H1 (cell line): ENCODE data around the gene LIPI. TPM values are rescaled to one million over a fixed set of nuclear protein-coding genes. Genes with fewer than 3 reads are reported as not detected.

Experiments
- CTCF ChIA-PET: fragments of 300-600 bp; sonication (Branson Sonifier 250); formaldehyde crosslinking; loops from one replicate; lab custom pipeline; 2021; ENCODE audit not compliant: partially characterized antibody; lab: Charles Lee
- POLR2A ChIA-PET: fragments of 300-600 bp; sonication (Branson Sonifier 250); formaldehyde crosslinking; loops from one replicate; lab custom pipeline; 2021; ENCODE audit warnings: inconsistent platforms; ENCODE audit not compliant: partially characterized antibody; lab: Charles Lee
- DNase-seq, 2 experiments: peaks; one replicate each; pipeline versions ENCODE4 v3.0.0 to v3.0.0-alpha.2; 2010 to 2022; ENCODE audit warnings: low spot score in 2 of 2, low read depth in 1 of 2, mixed read lengths in 1 of 2
- FAIRE-seq: peaks from 2 replicates; lab custom pipeline; 2011; peaks lifted over from hg19 to GRCh38; lab: Jason Lieb, UNC
- H2AFZ ChIP-seq: 2 replicates; pipeline ENCODE4 v1.8.1; 2012; ENCODE audit warnings: low read length, inconsistent platforms
- H2AK5ac ChIP-seq: 2 replicates; pipeline ENCODE4 v1.6.1; 2013; ENCODE audit warnings: low read depth, low read length
- H2BK120ac ChIP-seq: replicated peaks from 2 replicates; pipeline ENCODE3; 2013; ENCODE audit warnings: low read depth, low read length, inconsistent platforms
- H2BK12ac ChIP-seq: 2 replicates; pipeline ENCODE4 v1.6.1; 2013; ENCODE audit warnings: low read depth, low read length
- H2BK15ac ChIP-seq: 2 replicates; pipeline ENCODE4 v1.6.1; 2013; ENCODE audit warnings: low read length
- H2BK20ac ChIP-seq: 2 replicates; pipeline ENCODE4 v1.6.1; 2013; ENCODE audit warnings: low read length
- H2BK5ac ChIP-seq: 2 replicates; pipeline ENCODE4 v1.6.1; 2013; ENCODE audit warnings: low read depth, low read length
- H3K14ac ChIP-seq: 2 replicates; pipeline ENCODE4 v1.6.1; 2013; ENCODE audit warnings: inconsistent platforms; ENCODE audit not compliant: insufficient read length
- H3K18ac ChIP-seq: 2 replicates; pipeline ENCODE4 v1.6.1; 2013; ENCODE audit warnings: low read length; ENCODE audit errors: extremely low read depth
- H3K23ac ChIP-seq: 2 replicates; pipeline ENCODE4 v1.6.1; 2013; ENCODE audit warnings: inconsistent platforms; ENCODE audit not compliant: insufficient read length
- H3K23me2 ChIP-seq: 2 replicates; pipeline ENCODE4 v1.6.1; 2013; ENCODE audit warnings: low read depth, low read length
- H3K27ac ChIP-seq: 2 replicates; pipeline ENCODE4 v1.6.1; 2011; ENCODE audit warnings: low read depth, low read length, inconsistent platforms
- H3K27me3 ChIP-seq, 4 experiments: replicated peaks in 1 of 4; 1 replicate in 1 of 4; 2 replicates in 3 of 4; pipeline versions ENCODE4 v1.6.1 to v1.8.1; 2011 to 2013; ENCODE audit warnings: low read length in 3 of 4, mild to moderate bottlenecking in 3 of 4, inconsistent platforms in 2 of 4, mixed read lengths in 2 of 4, moderate library complexity in 1 of 4; ENCODE audit not compliant: control insufficient read depth in 3 of 4, insufficient read depth in 3 of 4; ENCODE audit errors: extremely low read depth in 1 of 4
- H3K36me3 ChIP-seq, 4 experiments: 2 replicates each; pipeline versions ENCODE4 v1.6.1 to v1.8.1; 2011 to 2013; ENCODE audit warnings: mild to moderate bottlenecking in 4 of 4, low read length in 3 of 4, moderate library complexity in 2 of 4, control low read depth in 1 of 4, inconsistent platforms in 1 of 4; ENCODE audit not compliant: insufficient read depth in 4 of 4, control insufficient read depth in 2 of 4
- H3K4ac ChIP-seq: replicated peaks from 2 replicates; pipeline ENCODE3; 2013; ENCODE audit warnings: low read length, low read depth, mixed read lengths, inconsistent platforms; ENCODE audit not compliant: insufficient read length
- H3K4me1 ChIP-seq, 4 experiments: replicated peaks in 1 of 4; 1 replicate in 1 of 4; 2 replicates in 3 of 4; pipeline versions ENCODE4 v1.6.1 to v1.8.1; 2011 to 2013; ENCODE audit warnings: low read length in 3 of 4, inconsistent platforms in 2 of 4, mixed read lengths in 1 of 4; ENCODE audit not compliant: insufficient read depth in 4 of 4, control insufficient read depth in 3 of 4
- H3K4me2 ChIP-seq, 2 experiments: 2 replicates each; pipeline versions ENCODE4 v1.6.1 to v1.8.1; 2011 to 2013; ENCODE audit warnings: low read depth in 2 of 2, low read length in 2 of 2, control low read depth in 1 of 2, inconsistent platforms in 1 of 2, mild to moderate bottlenecking in 1 of 2; ENCODE audit not compliant: insufficient read depth in 1 of 2
- H3K4me3 ChIP-seq, 4 experiments: fragments of 200-600, 300-600 bp in 1 of 4; sonication (generic), shearing (Covaris generic), sonication (Bioruptor Twin) in 1 of 4; 2 replicates each; pipeline versions ENCODE4 v1.5.1 to v1.8.1; 2011 to 2016; ENCODE audit warnings: low read length in 4 of 4, low read depth in 3 of 4, control low read depth in 2 of 4, inconsistent platforms in 2 of 4, mild to moderate bottlenecking in 2 of 4, mixed read lengths in 1 of 4, moderate library complexity in 1 of 4; ENCODE audit not compliant: insufficient read depth in 2 of 4; ENCODE audit errors: extremely low read depth in 1 of 4
- H3K56ac ChIP-seq: replicated peaks from 2 replicates; pipeline ENCODE3; 2013; ENCODE audit warnings: low read depth, mild to moderate bottlenecking, mixed read lengths, low read length, inconsistent platforms; ENCODE audit not compliant: insufficient read length
- H3K79me1 ChIP-seq: 2 replicates; pipeline ENCODE4 v1.6.1; 2013; ENCODE audit warnings: low read depth, low read length, control low read depth
- H3K79me2 ChIP-seq, 2 experiments: 2 replicates each; pipeline versions ENCODE4 v1.6.1 to v1.8.1; 2012 to 2013; ENCODE audit warnings: low read length in 2 of 2, mild to moderate bottlenecking in 2 of 2, inconsistent platforms in 1 of 2; ENCODE audit not compliant: insufficient read depth in 2 of 2, control insufficient read depth in 1 of 2
- H3K9ac ChIP-seq, 4 experiments: replicated peaks in 1 of 4; 1 replicate in 1 of 4; 2 replicates in 3 of 4; pipeline versions ENCODE4 v1.6.1 to v1.8.1; 2011 to 2013; ENCODE audit warnings: low read depth in 3 of 4, low read length in 3 of 4, control low read depth in 2 of 4, mild to moderate bottlenecking in 2 of 4, moderate library complexity in 2 of 4, inconsistent platforms in 1 of 4; ENCODE audit errors: extremely low read depth in 1 of 4
- H3K9me3 ChIP-seq, 2 experiments: 2 replicates each; pipeline versions ENCODE4 v1.6.1 to v1.8.1; 2012 to 2013; ENCODE audit warnings: mild to moderate bottlenecking in 2 of 2, moderate library complexity in 2 of 2, control low read depth in 1 of 2, inconsistent platforms in 1 of 2, low read depth in 1 of 2, low read length in 1 of 2, mixed read lengths in 1 of 2; ENCODE audit not compliant: insufficient read depth in 2 of 2
- H4K20me1 ChIP-seq, 2 experiments: replicated peaks in 1 of 2; 2 replicates each; pipeline versions ENCODE3 to v1.8.1; 2011 to 2013; ENCODE audit warnings: inconsistent platforms in 2 of 2, low read length in 2 of 2, mild to moderate bottlenecking in 1 of 2; ENCODE audit not compliant: insufficient read depth in 2 of 2, control insufficient read depth in 1 of 2
- H4K5ac ChIP-seq: 2 replicates; pipeline ENCODE4 v1.6.1; 2013; ENCODE audit warnings: low read length, low read depth, mixed read lengths, inconsistent platforms; ENCODE audit not compliant: insufficient read length
- H4K8ac ChIP-seq: 2 replicates; pipeline ENCODE4 v1.8.0; 2013; ENCODE audit warnings: mild to moderate bottlenecking, moderate library complexity, low read length, inconsistent platforms; ENCODE audit not compliant: insufficient read depth; ENCODE audit errors: extremely low read depth
- H4K91ac ChIP-seq: replicated peaks from 2 replicates; pipeline ENCODE3; 2013; ENCODE audit warnings: low read length, mixed read lengths, inconsistent platforms; ENCODE audit not compliant: insufficient read length
- ATF3 ChIP-seq: IDR thresholded peaks from 2 replicates; pipeline ENCODE4 v1.6.1; 2011; ENCODE audit warnings: low read depth, mild to moderate bottlenecking, low read length; ENCODE audit not compliant: insufficient read depth
- BACH1 ChIP-seq: IDR thresholded peaks from 2 replicates; pipeline ENCODE4 v1.6.1; 2012; ENCODE audit warnings: low read length, improper control_type of control experiment
- BRCA1 ChIP-seq: IDR thresholded peaks from 2 replicates; pipeline ENCODE4 v1.6.1; 2012; ENCODE audit warnings: low read depth, low read length, improper control_type of control experiment
- CREB1 ChIP-seq: IDR thresholded peaks from 2 replicates; pipeline ENCODE4 v1.6.1; 2012; ENCODE audit warnings: inconsistent platforms
- CTCF ChIP-seq, 3 experiments: IDR thresholded peaks; 1 replicate in 2 of 3; 2 replicates in 1 of 3; pipeline versions ENCODE4 v1.5.1 to v1.6.1; 2011; ENCODE audit warnings: low read length in 3 of 3, mild to moderate bottlenecking in 3 of 3, inconsistent platforms in 2 of 3, low read depth in 1 of 3, moderate library complexity in 1 of 3; ENCODE audit not compliant: insufficient read depth in 1 of 3; ENCODE audit errors: control extremely low read depth in 1 of 3
- GTF2F1 ChIP-seq: IDR thresholded peaks from 2 replicates; pipeline ENCODE4 v1.6.1; 2012; ENCODE audit warnings: low read depth, low read length, improper control_type of control experiment, borderline replicate concordance
- RBBP5 ChIP-seq: IDR thresholded peaks from 2 replicates; pipeline ENCODE4 v1.7.1; 2012; ENCODE audit warnings: low read depth, mild to moderate bottlenecking, inconsistent platforms, low read length, moderate library complexity, borderline replicate concordance
- TBP ChIP-seq: IDR thresholded peaks from 2 replicates; pipeline ENCODE4 v1.6.1; 2011; ENCODE audit warnings: low read depth, low read length, improper control_type of control experiment
- USF2 ChIP-seq: IDR thresholded peaks from 2 replicates; pipeline ENCODE4 v1.6.1; 2011; ENCODE audit warnings: low read length, improper control_type of control experiment
- WGBS, 2 experiments: shearing (Covaris generic) in 1 of 2; methylation state at CpG; one replicate each; pipeline versions ENCODE4 v1.1.6 to v1.1.7; 2013 to 2015; ENCODE audit warnings: low lambda C conversion rate in 2 of 2, mixed read lengths in 2 of 2, inconsistent platforms in 1 of 2, low coverage in 1 of 2, missing lambda C conversion rate in 1 of 2; ENCODE audit not compliant: insufficient replicate concordance in 2 of 2, insufficient coverage in 1 of 2, insufficient read length in 1 of 2; ENCODE audit errors: extremely low coverage in 1 of 2, missing lambda C conversion rate in 1 of 2; 5-methylcytosine and 5-hydroxymethylcytosine counted together
- polyA plus RNA-seq, 7 experiments: library from polyadenylated mRNA; depleted of rRNA in 3 of 7; stranded (reverse) in 5 of 7; unstranded in 2 of 7; fragments of >200 nt in 5 of 7; fragments of 200-250 nt in 2 of 7; gene quantifications; 1 replicate in 5 of 7; 2 replicates in 1 of 7; 4 replicates in 1 of 7; pipeline versions ENCODE4 v1.2.1 to v1.2.3, GENCODE V29; 2011 to 2013; ENCODE audit warnings: missing spikeins in 2 of 7, mixed read lengths in 2 of 7
- total RNA-seq: library from RNA; stranded (reverse); fragmentation: NEBNext Ultra II Directional; extraction: Animal tissue kit (Norgen Biotek cat#: 25700); gene quantifications from 2 replicates; pipeline ENCODE4 v1.2.1, GENCODE V29; 2021

The LIPI gene
- total and polyA plus RNA-seq, 2 of the 8 experiments (the other 6 are each of a cell fraction or from before 2014, with no cell fraction given), result not detected

GRCh38 chr21:14096577-14096976, 114.2 kb downstream of the LIPI start:
- Histone ChIP-seq H3K23me2 (peaks cover 6% of the 10 kb centered on the region; the same call in 1 of the 2 replicates), H4K91ac (no peak overlapping the region), H4K20me1 (peaks cover 0 to 4% of the 10 kb centered on the region in 2 experiments), H3K27ac (no peak overlapping the region), H3K79me2 (no peaks in the 10 kb centered on the region), H2AFZ (no peak overlapping the region), H3K27me3 (no peaks in the 10 kb centered on the region), H3K9me3 (no peaks in the 10 kb centered on the region), H3K23ac (no peak overlapping the region), H3K4me2 (no peak overlapping the region), H2AK5ac (no peak overlapping the region), H4K5ac (no peak overlapping the region), H3K4ac (no peak overlapping the region), H3K14ac (no peak overlapping the region), H2BK5ac (no peak overlapping the region), H2BK12ac (no peak overlapping the region), H3K79me1 (no peaks in the 10 kb centered on the region), H2BK120ac (no peak overlapping the region), H4K8ac (no peak overlapping the region), H3K56ac (no peak overlapping the region), H2BK15ac (no peak overlapping the region), H3K9ac (no peak overlapping the region), H3K18ac (no peak overlapping the region), H3K4me1 (no peaks in the 10 kb centered on the region), H3K36me3 (peaks cover 0 to 13% (median 5%) of the 10 kb centered on the region in 4 experiments; a peak in 2 of 8 replicates), H3K4me3 (no peak overlapping the region), H2BK20ac (no peak overlapping the region)
- POLR2A ChIA-PET, result no interaction called here
- WGBS, 2 experiments, result 93% methylated on average over 6 of the region's 6 CpGs; no CpG with 5 or more reads in 1 of the 2 experiments
- no peak for DNase-seq
- CTCF ChIA-PET, result interaction anchor here (0.6 kb wide), 1 partner anchor 18 kb away, joined by 4 read pairs; no protein-coding TSS in a partner anchor
- TF ChIP-seq BACH1 (no peak), CTCF (IDR thresholded peaks at IDR 0.05; ENCODE audit: control extremely low read depth in 1 of 3, insufficient read depth in 1 of 3, low read depth in 1 of 3, low read length in 3 of 3) (no peak), CREB1 (no peak), TBP (no peak), RBBP5 (no peak), ATF3 (no peak), GTF2F1 (no peak), USF2 (no peak), BRCA1 (no peak)
- no peak for FAIRE-seq
